ENCODE data around the gene SYCP2. TPM values are rescaled to one million over a fixed set of nuclear protein-coding genes. Genes with fewer than 3 reads are reported as not detected.
A peak's percentile ranks its signal among the peaks of the same experiment; 100 is the strongest.

The SYCP2 gene
- total and polyA plus RNA-seq, 2 donors from 2014 or later, result 2.1 to 3.0 TPM

DNA sequence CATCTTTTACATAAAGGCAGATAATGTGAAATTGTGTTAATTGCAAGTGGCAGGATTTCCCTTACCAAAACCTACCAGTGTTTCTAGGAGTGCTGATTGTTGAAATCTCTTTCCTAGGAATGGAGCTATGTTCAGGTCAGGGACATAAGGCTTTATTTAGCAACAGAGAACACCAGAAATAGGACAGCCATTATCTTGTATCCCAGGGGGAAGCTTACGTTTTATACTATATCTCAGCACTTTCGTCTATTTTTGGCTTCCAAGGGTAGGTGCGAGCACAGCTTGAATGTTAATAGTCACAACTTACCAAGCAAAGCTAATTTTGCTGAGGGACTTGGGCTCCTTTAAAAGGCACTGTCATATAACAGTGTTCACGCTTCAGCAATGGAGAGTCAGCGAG, 94.0 kb downstream of the SYCP2 start:
- no peaks in the 10 kb centered on the region for H3K36me3 ChIP-seq (ENCODE audit: control insufficient read depth in 2 of 3, insufficient read depth in 3 of 3, low read length in 3 of 3)
- H3K27ac ChIP-seq (ENCODE audit: low read depth in 2 of 2, low read length in 2 of 2), result no peak overlapping the region
- no peak for FAIRE-seq
- no peak for DNase-seq
- H3K4me3 ChIP-seq (ENCODE audit: low read length in 3 of 3), result no peak overlapping the region
- no peak for TF ChIP-seq CTCF (IDR thresholded peaks at IDR 0.05; ENCODE audit: borderline replicate concordance, extremely low read depth, insufficient read depth)
- H3K9me3 ChIP-seq (ENCODE audit: control insufficient read depth in 2 of 3, insufficient read depth in 1 of 3, low read length in 3 of 3), result no peaks in the 10 kb centered on the region
- H3K4me1 ChIP-seq (ENCODE audit: control insufficient read depth in 2 of 3, insufficient read depth in 2 of 3, low read depth in 1 of 3, low read length in 3 of 3), result peaks cover 0 to 2% (median 2%) of the 10 kb centered on the region in 3 donors
- intact Hi-C loops (cut with DNase I), result no loop called here
- no peaks in the 10 kb centered on the region for H3K27me3 ChIP-seq (ENCODE audit: control insufficient read depth, insufficient read depth, low read length)
- H3K9ac ChIP-seq (ENCODE audit: low read length in 3 of 3), result no peak overlapping the region

DNA sequence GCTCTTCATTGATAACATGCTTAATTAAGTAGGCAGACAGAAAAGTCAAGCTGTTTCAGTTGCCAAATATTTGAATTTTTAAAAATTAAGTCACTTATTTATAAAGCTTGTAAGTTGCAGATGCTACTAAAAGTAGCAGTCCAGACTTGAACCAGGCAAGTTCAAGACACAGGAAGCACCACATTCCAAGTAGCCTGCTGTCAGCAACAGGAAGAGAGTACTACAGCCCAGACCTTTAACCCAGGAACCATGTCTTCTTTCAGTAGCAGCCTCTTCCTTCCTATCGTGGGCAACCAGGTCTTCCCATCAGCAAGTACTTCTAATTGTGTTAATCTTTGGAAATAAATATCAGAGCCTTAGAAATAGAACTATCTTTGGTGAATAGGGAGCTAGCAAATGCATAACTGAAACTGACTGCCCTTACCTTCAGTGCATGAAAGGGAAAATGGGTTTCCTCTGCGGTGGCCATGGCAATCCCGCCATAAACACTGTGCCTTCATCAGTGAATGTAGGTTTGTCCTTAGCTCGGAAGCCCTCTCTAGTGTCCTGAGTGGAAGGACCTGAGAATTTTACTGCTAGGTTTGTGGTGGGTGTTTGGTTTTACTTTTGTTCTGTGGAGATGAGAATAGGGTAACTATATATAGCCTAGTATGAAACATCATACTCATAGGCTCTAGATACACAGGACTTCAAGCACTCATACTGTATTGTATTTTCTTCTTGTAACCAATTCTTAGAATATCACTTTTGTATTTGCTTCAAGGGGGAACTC, 95.6 kb downstream of the SYCP2 start:
- TF ChIP-seq CTCF (IDR thresholded peaks at IDR 0.05; ENCODE audit: borderline replicate concordance, extremely low read depth, insufficient read depth), result no peak
- no peaks in the 10 kb centered on the region for H3K27me3 ChIP-seq (ENCODE audit: control insufficient read depth, insufficient read depth, low read length)
- no peaks in the 10 kb centered on the region for H3K36me3 ChIP-seq (ENCODE audit: control insufficient read depth in 2 of 3, insufficient read depth in 3 of 3, low read length in 3 of 3)
- H3K4me3 ChIP-seq (ENCODE audit: low read length in 3 of 3), result no peak overlapping the region
- DNase-seq (no peak), FAIRE-seq (no peak)
- no peak overlapping the region for H3K9ac ChIP-seq (ENCODE audit: low read length in 3 of 3)
- intact Hi-C loops (cut with DNase I), result no loop called here
- H3K9me3 ChIP-seq (ENCODE audit: control insufficient read depth in 2 of 3, insufficient read depth in 1 of 3, low read length in 3 of 3), result no peaks in the 10 kb centered on the region
- H3K27ac ChIP-seq (ENCODE audit: low read depth in 2 of 2, low read length in 2 of 2), result no peak overlapping the region
- H3K4me1 ChIP-seq (ENCODE audit: control insufficient read depth in 2 of 3, insufficient read depth in 2 of 3, low read depth in 1 of 3, low read length in 3 of 3), result peaks cover 0 to 2% (median 2%) of the 10 kb centered on the region in 3 donors

- Histone ChIP-seq H3K36me3 (ENCODE audit: control insufficient read depth in 2 of 3, insufficient read depth in 3 of 3, low read length in 3 of 3) (no peaks in the 10 kb centered on the region), H3K27me3 (ENCODE audit: control insufficient read depth, insufficient read depth, low read length) (no peaks in the 10 kb centered on the region), H3K9me3 (ENCODE audit: control insufficient read depth in 2 of 3, insufficient read depth in 1 of 3, low read length in 3 of 3) (no peaks in the 10 kb centered on the region), H3K4me3 (ENCODE audit: low read length in 3 of 3) (no peak overlapping the region), H3K9ac (ENCODE audit: low read length in 3 of 3) (no peak overlapping the region), H3K27ac (ENCODE audit: low read depth in 2 of 2, low read length in 2 of 2) (no peak overlapping the region), H3K4me1 (ENCODE audit: control insufficient read depth in 2 of 3, insufficient read depth in 2 of 3, low read depth in 1 of 3, low read length in 3 of 3) (peaks cover 0 to 2% (median 2%) of the 10 kb centered on the region in 3 donors)
- intact Hi-C loops (cut with DNase I), result no loop called here
- no peak for TF ChIP-seq CTCF (IDR thresholded peaks at IDR 0.05; ENCODE audit: borderline replicate concordance, extremely low read depth, insufficient read depth)
- FAIRE-seq (no peak), DNase-seq (peak in 3 of 5 donors; percentile 26 to 68 (median 62))
Observed at GRCh38 chr20:59836767-59837166, 96.7 kb downstream of the SYCP2 start.
